ENCODE data around the gene RAB27B. TPM values are rescaled to one million over a fixed set of nuclear protein-coding genes. Genes with fewer than 3 reads are reported as not detected.

RAB27B gene
- polyA plus RNA-seq, 2 of the 4 experiments (the other 2 are of a cell fraction), result 11.0 to 13.2 TPM

GRCh38 chr18:54906331-54907185, 78.3 kb downstream of the RAB27B start:
- 83% methylated on average over 5 of the region's 6 CpGs for WGBS (ENCODE audit: missing lambda C conversion rate)
- POLR2A ChIA-PET, result no interaction called here

GRCh38 chr18:54909538-54909937, 81.3 kb downstream of the RAB27B start:
- Histone ChIP-seq H3K4me1 (no peaks in the 10 kb centered on the region), H3K9me3 (no peaks in the 10 kb centered on the region), H3K4me3 (no peak overlapping the region), H3K4me2 (no peak overlapping the region), H3K27ac (no peak overlapping the region)
- TF ChIP-seq NR3C1 (IDR thresholded peaks at IDR 0.05), result no peak
- TF ChIP-seq RFX5 (IDR thresholded peaks at IDR 0.05), result no peak
- TF ChIP-seq RARB (CRISPR knock-in tag; IDR thresholded peaks at IDR 0.05), result no peak
- TF ChIP-seq BHLHE40 (IDR thresholded peaks at IDR 0.05; ENCODE audit: low read depth, low read length), result no peak
- no peak for TF ChIP-seq ZC3H11A (IDR thresholded peaks at IDR 0.05)
- TF ChIP-seq RCOR1 (IDR thresholded peaks at IDR 0.05; ENCODE audit: low read depth, low read length), result no peak
- TF ChIP-seq CTCF (IDR thresholded peaks at IDR 0.05), result no peak
- no peak for TF ChIP-seq EP300 (IDR thresholded peaks at IDR 0.05)
- TF ChIP-seq TP53 (CRISPR knock-in tag; IDR thresholded peaks at IDR 0.05), result no peak
- no peak for TF ChIP-seq FOSL2 (IDR thresholded peaks at IDR 0.05)
- TF ChIP-seq FOSL2 (CRISPR knock-in tag; IDR thresholded peaks at IDR 0.05), result no peak
- TF ChIP-seq E2F6 (IDR thresholded peaks at IDR 0.05; ENCODE audit: borderline replicate concordance, low read depth), result no peak
- TF ChIP-seq ZSCAN20 (CRISPR knock-in tag; IDR thresholded peaks at IDR 0.05), result no peak
- no peak for TF ChIP-seq CBX2 (IDR thresholded peaks at IDR 0.05; ENCODE audit: borderline replicate concordance, low read depth)
- WGBS (ENCODE audit: missing lambda C conversion rate), result 89% methylated on average over 3 of the region's 11 CpGs
- ATAC-seq, result no peak
- FAIRE-seq, result no peak
- POLR2A ChIA-PET, result no interaction called here
- CTCF ChIA-PET, result interaction anchor here (1.2 to 1.7 kb wide), 2 partner anchors 11 to 56 kb away, joined by 3 to 4 read pairs; no protein-coding TSS in a partner anchor
- no peak for DNase-seq (ENCODE audit: low read depth in 1 of 2, low spot score in 1 of 2)

More at GRCh38 chr18:54906331-54907185, 78.3 kb downstream of the RAB27B start:
- ATAC-seq, result no peak
- FAIRE-seq, result no peak
- CTCF ChIA-PET, result no interaction called here
- Histone ChIP-seq H3K27ac (no peak overlapping the region), H3K4me3 (no peak overlapping the region), H3K4me2 (no peak overlapping the region), H3K4me1 (peaks cover 8% of the 10 kb centered on the region; the same call in 2 of the 3 replicates), H3K9me3 (no peaks in the 10 kb centered on the region)
- DNase-seq (ENCODE audit: low read depth in 1 of 2, low spot score in 1 of 2), result no peak
- TF ChIP-seq HOXB5 (CRISPR knock-in tag; IDR thresholded peaks at IDR 0.05) (no peak), BCL3 (IDR thresholded peaks at IDR 0.05) (no peak), RFX5 (IDR thresholded peaks at IDR 0.05) (no peak), ZNF302 (CRISPR knock-in tag; IDR thresholded peaks at IDR 0.05) (no peak), RCOR1 (IDR thresholded peaks at IDR 0.05; ENCODE audit: low read depth, low read length) (no peak), ESRRA (IDR thresholded peaks at IDR 0.05; ENCODE audit: borderline replicate concordance, low read length) (no peak), MAZ (IDR thresholded peaks at IDR 0.05; ENCODE audit: borderline replicate concordance, low read depth, low read length) (no peak), ATOH8 (CRISPR knock-in tag; IDR thresholded peaks at IDR 0.05; ENCODE audit: low read depth) (no peak), POLR2AphosphoS2 (conservative IDR thresholded peaks at IDR 0.05; ENCODE audit: low read length) (no peak), RAD21 (conservative IDR thresholded peaks at IDR 0.05 in 1 of 2, IDR thresholded peaks at IDR 0.05 in 1 of 2) (no peak), NR3C1 (IDR thresholded peaks at IDR 0.05) (no peak), POLR2A (IDR thresholded peaks at IDR 0.05; ENCODE audit: low read length) (no peak)

Measured in A549 (cell line).